ENCODE data around the gene ZNF12. TPM values are rescaled to one million over a fixed set of nuclear protein-coding genes. Genes with fewer than 3 reads are reported as not detected.
"Not testable (repeated sequence)": the region's sequence is repeated elsewhere in the genome, so short reads cannot be mapped to it uniquely, and the experiment has no call there.

Gene ZNF12
- total RNA-seq, 1 donor from 2014 or later: 25.5 TPM

GRCh38 chr7:6705959-6706665 is 635 bp downstream of the ZNF12 start:
- intact Hi-C loops (cut with DNase I): no loop called here
- no peak for ATAC-seq
- DNase-seq (ENCODE audit: low spot score): peak; percentile 63

- DNase-seq (ENCODE audit: low spot score) (no peak), ATAC-seq (no peak)
- intact Hi-C loops (cut with DNase I): no loop called here
Measured at GRCh38 chr7:6701860-6702259, 4.9 kb downstream of the ZNF12 start.

- intact Hi-C loops (cut with DNase I): no loop called here
- ATAC-seq (no peak), DNase-seq (ENCODE audit: low spot score) (no peak)
Measured at GRCh38 chr7:6700793-6701192, 6.0 kb downstream of the ZNF12 start.

DNA sequence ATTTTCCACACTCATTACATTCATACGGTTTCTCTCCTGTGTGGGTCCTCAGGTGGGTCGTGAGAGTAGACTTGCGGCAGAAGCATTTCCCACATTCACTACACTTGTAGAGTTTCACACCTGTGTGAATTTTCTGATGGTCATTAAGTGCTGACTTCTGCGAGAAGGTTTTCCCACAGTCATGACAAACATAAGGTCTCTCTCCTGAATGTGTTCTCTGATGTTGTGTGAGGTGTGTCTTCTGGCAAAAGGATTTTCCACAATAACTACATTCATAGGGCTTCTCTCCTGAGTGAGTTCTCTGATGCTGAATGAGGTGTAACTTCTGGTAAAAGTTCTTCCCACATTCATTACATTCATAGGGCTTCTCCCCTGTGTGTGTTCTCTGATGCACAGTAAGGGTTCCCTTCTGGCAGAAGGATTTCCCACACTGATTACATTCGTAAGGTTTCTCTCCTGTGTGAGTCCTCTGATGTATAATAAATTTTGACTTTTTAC is 15.1 kb downstream of the ZNF12 start:
- intact Hi-C loops (cut with DNase I): no loop called here
- DNase-seq (ENCODE audit: low spot score) (no peak), ATAC-seq (no peak)

DNA sequence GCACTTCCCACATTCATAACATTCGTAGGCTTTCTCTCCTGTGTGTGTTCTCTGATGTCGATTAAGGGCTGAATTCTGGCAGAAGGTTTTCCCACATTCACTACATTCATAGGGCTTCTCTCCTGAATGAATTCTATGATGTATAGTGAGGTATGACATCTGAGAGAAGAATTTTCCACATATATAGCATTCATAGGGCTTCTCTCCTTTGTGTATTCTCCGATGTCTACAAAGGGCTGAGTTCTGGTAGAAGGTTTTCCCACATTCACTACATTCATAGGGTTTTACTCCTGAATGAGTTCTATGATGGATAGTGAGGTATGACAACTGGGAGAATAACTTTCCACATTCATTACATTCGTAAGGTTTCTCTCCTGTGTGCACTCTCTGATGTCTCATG is 15.6 kb downstream of the ZNF12 start:
- intact Hi-C loops (cut with DNase I): no loop called here

DNA sequence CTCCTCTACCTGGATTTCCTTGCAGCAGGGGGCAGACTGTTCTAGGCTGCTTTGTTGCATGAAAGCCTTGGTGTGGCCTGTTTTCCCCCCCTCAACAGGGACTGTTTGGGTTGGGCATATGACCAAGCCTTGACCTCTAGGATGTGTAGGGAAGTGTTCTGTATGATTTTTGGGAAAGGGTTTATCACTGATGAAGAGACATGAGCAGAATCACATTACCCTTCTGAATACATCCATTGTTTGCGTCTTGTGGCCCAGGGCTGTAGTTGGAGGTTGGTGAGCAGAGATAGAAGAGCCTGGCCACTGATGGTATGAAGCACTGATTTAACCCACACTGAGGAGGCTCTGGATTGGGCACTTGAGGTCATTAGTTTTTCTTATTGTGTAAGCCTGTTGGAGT is 26.6 kb downstream of the ZNF12 start:
- ATAC-seq: no peak
- intact Hi-C loops (cut with DNase I): no loop called here
- DNase-seq (ENCODE audit: low spot score): no peak

More for the DNA sequence above, 15.6 kb downstream of the ZNF12 start:
- no peak for ATAC-seq
- no peak for DNase-seq (ENCODE audit: low spot score)

- intact Hi-C loops (cut with DNase I): no loop called here
- no peak for ATAC-seq
Measured at GRCh38 chr7:6675807-6676405, 30.8 kb downstream of the ZNF12 start.

GRCh38 chr7:6670851-6671250 is 35.9 kb downstream of the ZNF12 start:
- DNase-seq (ENCODE audit: low spot score); ATAC-seq; intact Hi-C loops (cut with DNase I): not testable (repeated sequence)

More at GRCh38 chr7:6675807-6676405, 30.8 kb downstream of the ZNF12 start:
- no peak for DNase-seq (ENCODE audit: low spot score)

GRCh38 chr7:6658618-6659345 is 48.0 kb downstream of the ZNF12 start:
- intact Hi-C loops (cut with DNase I): no loop called here
- no peak for DNase-seq (ENCODE audit: low spot score)
- ATAC-seq: no peak

- intact Hi-C loops (cut with DNase I): no loop called here
- ATAC-seq: no peak
- no peak for DNase-seq (ENCODE audit: low spot score)
Measured at GRCh38 chr7:6656413-6656812, 50.3 kb downstream of the ZNF12 start.

GRCh38 chr7:6655636-6656385 is 50.9 kb downstream of the ZNF12 start:
- DNase-seq (ENCODE audit: low spot score): no peak

GRCh38 chr7:6654842-6655610 is 51.7 kb downstream of the ZNF12 start:
- ATAC-seq (peak; percentile 43), DNase-seq (ENCODE audit: low spot score) (no peak)
- intact Hi-C loops (cut with DNase I): no loop called here

More at GRCh38 chr7:6655636-6656385, 50.9 kb downstream of the ZNF12 start:
- intact Hi-C loops (cut with DNase I): no loop called here
- no peak for ATAC-seq

- intact Hi-C loops (cut with DNase I): no loop called here
- ATAC-seq (no peak), DNase-seq (ENCODE audit: low spot score) (no peak)
Measured at GRCh38 chr7:6654113-6654841, 52.5 kb downstream of the ZNF12 start.

DNA sequence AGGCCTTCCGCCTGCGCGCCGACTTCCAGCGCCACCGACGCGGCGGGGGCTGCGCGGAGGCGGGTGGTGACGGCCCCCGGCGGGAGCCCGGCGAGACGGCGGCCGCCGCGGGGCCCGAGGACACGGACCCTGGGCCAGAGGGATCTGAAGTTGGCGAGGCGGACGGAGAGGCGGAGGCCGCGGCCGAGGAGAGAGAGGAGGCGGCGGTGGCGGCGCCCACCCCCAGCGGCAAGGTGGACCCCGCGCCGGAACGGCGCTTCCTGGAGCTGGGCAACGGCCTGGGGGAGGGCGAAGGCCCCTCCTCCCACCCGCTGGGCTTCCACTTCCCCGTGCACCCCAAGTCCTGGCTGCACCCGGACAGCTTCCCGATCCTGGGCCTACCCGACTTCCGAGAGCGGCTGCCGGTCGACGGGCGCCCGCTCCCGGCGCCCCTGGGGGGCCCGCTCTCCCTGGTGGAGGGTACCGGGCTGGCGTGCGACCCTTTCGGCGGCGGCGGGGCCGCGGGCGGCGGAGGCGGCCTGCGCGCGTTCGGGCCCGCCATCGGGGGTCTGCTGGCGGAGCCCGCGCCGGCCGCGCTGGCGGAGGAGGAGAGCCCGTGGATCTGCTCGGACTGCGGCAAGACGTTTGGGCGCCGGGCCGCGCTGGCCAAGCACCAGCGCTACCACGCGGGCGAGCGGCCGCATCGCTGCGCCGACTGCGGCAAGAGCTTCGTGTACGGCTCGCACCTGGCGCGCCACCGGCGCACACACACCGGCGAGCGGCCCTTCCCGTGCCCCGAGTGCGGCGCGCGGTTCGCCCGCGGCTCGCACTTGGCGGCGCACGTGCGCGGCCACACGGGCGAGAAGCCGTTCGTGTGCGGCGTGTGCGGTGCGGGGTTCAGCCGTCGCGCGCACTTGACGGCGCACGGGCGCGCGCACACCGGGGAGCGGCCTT is 53.4 kb downstream of the ZNF12 start:
- ATAC-seq: no peak
- intact Hi-C loops (cut with DNase I): no loop called here
- no peak for DNase-seq (ENCODE audit: low spot score)

- no peak for ATAC-seq
- intact Hi-C loops (cut with DNase I): no loop called here
- DNase-seq (ENCODE audit: low spot score): peak; percentile 53
Measured at GRCh38 chr7:6652446-6653011, 54.2 kb downstream of the ZNF12 start.

DNA sequence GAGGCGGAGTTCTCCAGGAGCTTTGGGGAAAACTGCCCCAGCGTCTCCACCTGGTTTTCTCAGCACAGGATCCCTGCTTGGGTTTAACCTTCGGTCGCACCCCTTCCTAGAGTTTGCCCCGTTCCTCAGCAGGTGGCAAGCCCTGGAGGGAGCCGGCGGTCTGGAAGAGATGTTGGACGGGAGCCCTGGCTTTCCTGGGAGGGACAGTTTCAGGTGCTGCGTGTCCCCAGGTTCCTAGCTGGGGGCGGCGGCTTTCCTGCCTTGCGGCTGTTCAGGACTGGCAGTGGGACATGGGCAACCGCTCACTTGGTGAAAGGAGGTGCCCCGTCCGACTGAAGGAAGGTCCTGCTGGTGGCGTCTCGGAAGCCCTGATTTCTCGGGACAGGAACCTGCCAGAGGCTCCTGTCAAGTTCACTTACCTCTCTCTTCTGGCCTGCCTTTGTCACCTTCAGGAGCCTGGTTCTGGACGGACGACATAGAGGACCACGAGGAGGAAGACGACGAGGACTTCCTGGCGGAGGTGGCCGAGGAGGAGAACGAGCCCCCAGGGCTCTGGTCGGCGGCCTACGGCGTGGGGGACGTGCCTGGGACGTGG is 54.8 kb downstream of the ZNF12 start:
- ATAC-seq (no peak), DNase-seq (ENCODE audit: low spot score) (peak; percentile 54)
- intact Hi-C loops (cut with DNase I): no loop called here

Data from sciatic nerve (tissue), 2 donors.